Activated B cell treated with CpG ODN at 0.5 μM for 24 hours (primary cell): ENCODE measurements around the gene ACOT12. TPM values are rescaled to one million over a fixed set of nuclear protein-coding genes. Genes with fewer than 3 reads are reported as not detected.
"Not testable (repeated sequence)": the region's sequence is repeated elsewhere in the genome, so short reads cannot be mapped to it uniquely, and the experiment has no call there.

Source experiments
- ATAC-seq: fragments of 200-7000 bp; cut with Tn5 transposase; one replicate; pipeline ENCODE4 v1.10.0; 2021; ENCODE audit warnings: low read depth, mild to moderate bottlenecking, moderate library complexity
- CTCF ChIA-PET: fragments of 350-600 bp; sonication (Branson Sonifier 250); formaldehyde crosslinking; loops from one replicate; lab custom pipeline; 2021; ENCODE audit warnings: antibody characterized with exemption; lab: Charles Lee
- POLR2A ChIA-PET: fragments of 350-600 bp; sonication (Branson Sonifier 250); formaldehyde crosslinking; loops from one replicate; lab custom pipeline; 2021; ENCODE audit warnings: antibody characterized with exemption; lab: Charles Lee
- DNase-seq: peaks from one replicate; pipeline ENCODE4 v3.0.0; 2022
- H3K27ac Mint-ChIP-seq: one replicate; pipeline ENCODE4 v1.8.0; 2020; ENCODE audit warnings: mixed read lengths
- H3K27me3 Mint-ChIP-seq: one replicate; pipeline ENCODE4 v1.8.0; 2021; ENCODE audit warnings: mixed read lengths
- H3K36me3 Mint-ChIP-seq: one replicate; pipeline ENCODE4 v1.8.0; 2021; ENCODE audit warnings: low read depth, mixed read lengths
- H3K4me1 Mint-ChIP-seq: one replicate; pipeline ENCODE4 v1.8.0; 2021; ENCODE audit warnings: mixed read lengths
- H3K4me3 Mint-ChIP-seq: one replicate; pipeline ENCODE4 v1.8.0; 2020; ENCODE audit warnings: mild to moderate bottlenecking, mixed read lengths
- H3K9me3 Mint-ChIP-seq: one replicate; pipeline ENCODE4 v1.8.0; 2020; ENCODE audit warnings: mixed read lengths
- intact Hi-C: fragments of 100-400 bp; cut with micrococcal nuclease; formaldehyde crosslinking; loops from one replicate; pipeline ENCODE4 v1.15.1; 2024
- total RNA-seq: library from RNA; stranded (reverse); gene quantifications from 2 replicates; pipeline ENCODE4 v1.2.3, GENCODE V29; 2022
- TF ChIP-seq, protein P1 (sequence below): fragments of 200-600 bp; IDR thresholded peaks from one replicate; pipeline ENCODE4 v1.8.0; 2022; ENCODE audit warnings: antibody characterized with exemption, mild to moderate bottlenecking

The ACOT12 gene
- total RNA-seq, 1 donor from 2014 or later: not detected

DNA sequence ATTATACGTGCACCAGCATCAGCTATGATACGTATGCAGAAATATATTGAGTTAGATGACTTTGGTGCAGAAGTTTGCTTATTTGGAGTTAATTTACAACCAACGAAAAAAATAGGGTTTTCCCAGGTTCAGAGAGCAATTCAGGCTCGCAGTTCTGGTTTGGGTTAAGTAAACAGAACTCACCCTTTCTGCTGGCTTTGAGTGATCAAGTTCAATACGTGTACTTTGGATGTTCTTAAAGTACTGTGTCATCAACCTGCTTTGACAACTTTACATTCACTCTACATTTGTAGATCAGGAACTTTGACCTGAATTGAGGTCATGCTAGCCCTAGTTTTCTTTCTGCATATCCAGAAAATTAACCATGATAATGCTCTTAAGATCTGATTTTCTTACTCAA, 40.7 kb downstream of the ACOT12 start:
- Mint-ChIP-seq H3K4me1 (no peaks in the 10 kb centered on the region), H3K27ac (no peak overlapping the region), H3K36me3 (no peaks in the 10 kb centered on the region), H3K27me3 (no peaks in the 10 kb centered on the region), H3K9me3 (no peaks in the 10 kb centered on the region), H3K4me3 (no peak overlapping the region)
- CTCF ChIA-PET: no interaction called here
- intact Hi-C loops: no loop called here
- DNase-seq: no peak
- ATAC-seq: no peak
- POLR2A ChIA-PET: no interaction called here
- TF ChIP-seq, protein P1, sequence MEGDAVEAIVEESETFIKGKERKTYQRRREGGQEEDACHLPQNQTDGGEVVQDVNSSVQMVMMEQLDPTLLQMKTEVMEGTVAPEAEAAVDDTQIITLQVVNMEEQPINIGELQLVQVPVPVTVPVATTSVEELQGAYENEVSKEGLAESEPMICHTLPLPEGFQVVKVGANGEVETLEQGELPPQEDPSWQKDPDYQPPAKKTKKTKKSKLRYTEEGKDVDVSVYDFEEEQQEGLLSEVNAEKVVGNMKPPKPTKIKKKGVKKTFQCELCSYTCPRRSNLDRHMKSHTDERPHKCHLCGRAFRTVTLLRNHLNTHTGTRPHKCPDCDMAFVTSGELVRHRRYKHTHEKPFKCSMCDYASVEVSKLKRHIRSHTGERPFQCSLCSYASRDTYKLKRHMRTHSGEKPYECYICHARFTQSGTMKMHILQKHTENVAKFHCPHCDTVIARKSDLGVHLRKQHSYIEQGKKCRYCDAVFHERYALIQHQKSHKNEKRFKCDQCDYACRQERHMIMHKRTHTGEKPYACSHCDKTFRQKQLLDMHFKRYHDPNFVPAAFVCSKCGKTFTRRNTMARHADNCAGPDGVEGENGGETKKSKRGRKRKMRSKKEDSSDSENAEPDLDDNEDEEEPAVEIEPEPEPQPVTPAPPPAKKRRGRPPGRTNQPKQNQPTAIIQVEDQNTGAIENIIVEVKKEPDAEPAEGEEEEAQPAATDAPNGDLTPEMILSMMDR: no peak

- intact Hi-C loops: no loop called here
- Mint-ChIP-seq H3K27ac (no peak overlapping the region), H3K27me3 (no peaks in the 10 kb centered on the region), H3K9me3 (no peaks in the 10 kb centered on the region), H3K4me1 (no peaks in the 10 kb centered on the region), H3K4me3 (no peak overlapping the region), H3K36me3 (no peaks in the 10 kb centered on the region)
- no peak for ATAC-seq
- DNase-seq: no peak
- ChIA-PET POLR2A (no interaction called here), CTCF (no interaction called here)
- TF ChIP-seq, protein P1: no peak
Measured at GRCh38 chr5:81350507-81350906, 43.4 kb downstream of the ACOT12 start.

GRCh38 chr5:81349161-81349560, 44.8 kb downstream of the ACOT12 start:
- ChIA-PET POLR2A (no interaction called here), CTCF (no interaction called here)
- no peak for ATAC-seq
- Mint-ChIP-seq H3K4me3 (no peak overlapping the region), H3K27me3 (no peaks in the 10 kb centered on the region), H3K4me1 (no peaks in the 10 kb centered on the region), H3K36me3 (no peaks in the 10 kb centered on the region), H3K27ac (no peak overlapping the region), H3K9me3 (no peaks in the 10 kb centered on the region)
- TF ChIP-seq, protein P1: no peak
- intact Hi-C loops: no loop called here
- DNase-seq: no peak

- Mint-ChIP-seq H3K27me3 (no peaks in the 10 kb centered on the region), H3K9me3 (no peaks in the 10 kb centered on the region), H3K27ac (no peak overlapping the region), H3K4me3 (no peak overlapping the region), H3K36me3 (no peaks in the 10 kb centered on the region), H3K4me1 (no peaks in the 10 kb centered on the region)
- TF ChIP-seq, protein P1: no peak
- ATAC-seq: no peak
- no peak for DNase-seq
- intact Hi-C loops: no loop called here
- ChIA-PET POLR2A (no interaction called here), CTCF (no interaction called here)
Measured at GRCh38 chr5:81345411-81346003, 48.4 kb downstream of the ACOT12 start.

- TF ChIP-seq, protein P1: no peak
- no peaks in the 10 kb centered on the region for H3K4me1 Mint-ChIP-seq
- DNase-seq (no peak), ATAC-seq (no peak)
- H3K27ac Mint-ChIP-seq: no peak overlapping the region
- no peaks in the 10 kb centered on the region for H3K27me3 Mint-ChIP-seq
- H3K9me3 Mint-ChIP-seq: no peaks in the 10 kb centered on the region
- intact Hi-C loops: no loop called here
- no peak overlapping the region for H3K4me3 Mint-ChIP-seq
- POLR2A ChIA-PET: no interaction called here
- H3K36me3 Mint-ChIP-seq: no peaks in the 10 kb centered on the region
- CTCF ChIA-PET: no interaction called here
Measured at GRCh38 chr5:81344736-81345135, 49.2 kb downstream of the ACOT12 start.

DNA sequence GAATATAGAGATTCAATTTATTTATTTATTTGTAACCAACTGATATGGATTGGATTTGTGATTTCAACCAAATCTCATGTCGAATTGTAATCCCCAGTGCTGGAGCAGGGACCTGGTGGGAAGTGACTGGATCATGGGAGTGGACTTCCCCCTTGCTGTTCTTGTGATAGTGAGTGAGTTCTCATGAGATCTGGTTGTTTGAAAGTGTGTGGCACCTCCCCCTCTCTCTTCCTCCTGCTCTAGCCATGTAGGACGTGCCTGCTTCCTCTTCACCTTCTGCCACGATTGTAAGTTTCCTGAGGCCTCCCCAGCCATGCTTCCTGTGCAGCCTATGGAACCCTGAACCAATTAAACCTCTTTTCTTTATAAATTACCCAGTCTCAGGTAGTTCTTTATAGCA, 55.7 kb downstream of the ACOT12 start:
- CTCF ChIA-PET, ATAC-seq, H3K27me3 Mint-ChIP-seq, DNase-seq, POLR2A ChIA-PET, H3K36me3 Mint-ChIP-seq, H3K4me3 Mint-ChIP-seq, H3K4me1 Mint-ChIP-seq, H3K27ac Mint-ChIP-seq, intact Hi-C loops: not testable (repeated sequence)
- H3K9me3 Mint-ChIP-seq: peaks cover 11% of the 10 kb centered on the region
